ENCODE results near the gene CRHR1.

- no peak for TF ChIP-seq YY1 (IDR thresholded peaks at IDR 0.05; ENCODE audit: insufficient read depth, insufficient read length)
- no peak for TF ChIP-seq ZNF274 (IDR thresholded peaks at IDR 0.05; ENCODE audit: low read depth, low read length)
Measured at GRCh38 chr17:45812102-45812501, 28.0 kb downstream of the CRHR1 start.
